K562 (cell line): ENCODE data around the gene ZCCHC3. TPM values are rescaled to one million over a fixed set of nuclear protein-coding genes. Genes with fewer than 3 reads are reported as not detected.

Experiments used
- DNMT1 ChIP-seq: fragments of 450-650 bp; IDR thresholded peaks from 2 replicates; pipeline ENCODE4 v1.6.1; 2016; ENCODE audit warnings: antibody characterized with exemption, mild to moderate bottlenecking
- E2F8 ChIP-seq: fragments of 450-650 bp; IDR thresholded peaks from 2 replicates; pipeline ENCODE4 v1.7.1; 2018; ENCODE audit warnings: mild to moderate bottlenecking, low read depth; ENCODE audit not compliant: partially characterized antibody
- ID3 ChIP-seq, 2 experiments: fragments of 250-450 bp in 1 of 2; fragments of 450-650 bp in 1 of 2; sonication (Bioruptor Pico) in 1 of 2; IDR thresholded peaks; 2 replicates each; pipeline versions ENCODE4 v1.6.1 to v1.8.0; 2016 to 2021; ENCODE audit warnings: mild to moderate bottlenecking in 2 of 2, moderate library complexity in 2 of 2, missing compliant biosample characterization in 1 of 2, missing genetic modification characterization in 1 of 2
- IRF9 ChIP-seq: fragments of 450-650 bp; IDR thresholded peaks from 2 replicates; pipeline ENCODE4 v1.6.1; 2016; ENCODE audit warnings: missing biosample characterization, missing genetic modification characterization
- JUND ChIP-seq, 2 experiments: IDR thresholded peaks; 2 replicates in 1 of 2; 3 replicates in 1 of 2; pipeline ENCODE4 v1.6.1; 2011; ENCODE audit warnings: borderline replicate concordance in 2 of 2, low read depth in 2 of 2, low read length in 2 of 2, improper control_type of control experiment in 1 of 2, missing biosample characterization in 1 of 2, missing genetic modification characterization in 1 of 2, missing genetic modification reagents in 1 of 2
- LARP7 ChIP-seq: fragments of 450-650 bp; IDR thresholded peaks from 2 replicates; pipeline ENCODE4 v1.6.1; 2016
- NFYB ChIP-seq: IDR thresholded peaks from 2 replicates; pipeline ENCODE4 v1.6.1; 2011; ENCODE audit warnings: mild to moderate bottlenecking, moderate library complexity; ENCODE audit not compliant: insufficient read length; ENCODE audit errors: extremely low read depth
- NR2F6 ChIP-seq: fragments of 450-650 bp; formaldehyde crosslinking; IDR thresholded peaks from 2 replicates; pipeline ENCODE4 v1.4.0; 2020; ENCODE audit warnings: mild to moderate bottlenecking
- NUFIP1 ChIP-seq: fragments of 450-650 bp; IDR thresholded peaks from 2 replicates; pipeline ENCODE4 v1.6.1; 2018; ENCODE audit not compliant: partially characterized antibody
- SREBF1 ChIP-seq: fragments of 150-350 bp; IDR thresholded peaks from 2 replicates; pipeline ENCODE4 v1.6.1; 2014; ENCODE audit warnings: antibody characterized with exemption, low read depth, low read length, borderline replicate concordance
- STAT6 ChIP-seq: sonication (generic); formaldehyde crosslinking; IDR thresholded peaks from 2 replicates; pipeline ENCODE4 v1.8.1; 2023; ENCODE audit warnings: mild to moderate bottlenecking, missing genetic modification reagents
- ZBED1 ChIP-seq: IDR thresholded peaks from 2 replicates; pipeline ENCODE4 v1.6.1; 2014
- ZBTB9 ChIP-seq: fragments of 450-650 bp; formaldehyde crosslinking; IDR thresholded peaks from 2 replicates; pipeline ENCODE4 v1.4.0; 2020; ENCODE audit warnings: mild to moderate bottlenecking, moderate library complexity
- ZC3H4 ChIP-seq: sonication (generic); formaldehyde crosslinking; IDR thresholded peaks from 2 replicates; pipeline ENCODE4 v1.9.0; 2021; ENCODE audit warnings: missing genetic modification reagents, borderline replicate concordance
- ZNF224 ChIP-seq: sonication (generic); formaldehyde crosslinking; IDR thresholded peaks from 2 replicates; pipeline ENCODE4 v1.8.0; 2022; ENCODE audit warnings: mild to moderate bottlenecking, missing genetic modification reagents
- ZNF395 ChIP-seq: fragments of 200-800 bp; sonication (Bioruptor generic); IDR thresholded peaks from 2 replicates; pipeline ENCODE4 v1.6.1; 2017; ENCODE audit warnings: missing genetic modification characterization, missing compliant biosample characterization
- polyA plus RNA-seq, 8 experiments: library from polyadenylated mRNA; depleted of rRNA in 4 of 8; stranded (reverse) in 5 of 8; unstranded in 3 of 8; fragments of >200 nt; fragmentation: Nextera tagmentation in 2 of 8; fragmentation: Illumina TruSeq in 1 of 8; extraction: Ambion mirVana in 2 of 8; extraction: Trizol in 1 of 8; gene quantifications; 2 replicates each; pipeline versions ENCODE4 v1.2.1 to v1.2.3, GENCODE V29; 2011 to 2014; ENCODE audit warnings: inconsistent platforms in 1 of 8, missing spikeins in 1 of 8
- total RNA-seq, 7 experiments: library from RNA; depleted of rRNA in 6 of 7; stranded (reverse); fragments of >200 nt in 6 of 7; fragmentation: Illumina TruSeq in 2 of 7; extraction: Trizol in 2 of 7; gene quantifications; 2 replicates each; pipeline versions ENCODE4 v1.2.1 to v1.2.3, GENCODE V29; 2011 to 2021; ENCODE audit warnings: low replicate concordance in 1 of 7

ZCCHC3 gene
- total and polyA plus RNA-seq, 9 of the 15 experiments (the other 6 are each of a cell fraction or from before 2014, with no cell fraction given) = 2.8 to 23.3 (median 16.5) TPM

GRCh38 chr20:324177-325044 is 27.0 kb downstream of the ZCCHC3 start (continued):
- TF ChIP-seq ZBTB9 = no peak
- TF ChIP-seq E2F8 = no peak
- TF ChIP-seq LARP7 = no peak
- no peak for TF ChIP-seq ZC3H4 (CRISPR knock-in tag)
- TF ChIP-seq DNMT1 = no peak
- 0 out of 2 replicates have a peak, but pooled peaks have one; percentile 27 for TF ChIP-seq JUND (IDR thresholded peaks at IDR 0.05; ENCODE audit: borderline replicate concordance, low read depth, low read length)
- no peak for TF ChIP-seq JUND (tag; IDR thresholded peaks at IDR 0.05; ENCODE audit: borderline replicate concordance, low read depth, low read length)
- TF ChIP-seq ZNF224 (CRISPR knock-in tag) = peak; percentile 92
- no peak for TF ChIP-seq NR2F6 (CRISPR knock-in tag)
- no peak for TF ChIP-seq NFYB
- TF ChIP-seq STAT6 (CRISPR knock-in tag) = no peak
- no peak for TF ChIP-seq SREBF1
- TF ChIP-seq IRF9 (tag) = no peak
- TF ChIP-seq ZBED1 = no peak
- no peak for TF ChIP-seq NUFIP1
- TF ChIP-seq ZNF395 (CRISPR knock-in tag) = peak; percentile 78
- TF ChIP-seq ID3 (CRISPR knock-in tag; IDR thresholded peaks at IDR 0.05) = no peak
- peak; percentile 50 for TF ChIP-seq ID3 (tag; IDR thresholded peaks at IDR 0.05)
